Right renal cortex interstitium (tissue), 3 donors: ENCODE results near the gene ATP1A2. TPM values are rescaled to one million over a fixed set of nuclear protein-coding genes. Genes with fewer than 3 reads are reported as not detected.
"Not testable (repeated sequence)": the region's sequence is repeated elsewhere in the genome, so short reads cannot be mapped to it uniquely, and the experiment has no call there.

Experiments
- DNase-seq, 3 donors: peaks; one replicate each; pipeline ENCODE4 v3.0.0-alpha.2; 2013; ENCODE audit warnings: low read depth in 3 of 3, low spot score in 2 of 3
- polyA plus RNA-seq, 3 donors: library from polyadenylated mRNA; unstranded; fragments of 120-200 nt; gene quantifications; one replicate each; pipeline ENCODE4 v1.2.1, GENCODE V29; 2013; ENCODE audit not compliant: insufficient read length in 3 of 3

ATP1A2 gene
- polyA plus RNA-seq, 3 donors = 4.2 to 5.8 (median 4.6) TPM

GRCh38 chr1:160099716-160100375 lies 15.7 kb upstream of the ATP1A2 start:
- no peak for DNase-seq

- peak in 1 of 3 donors; percentile 69 for DNase-seq
These were observed 14.4 kb upstream of the ATP1A2 start for GRCh38 chr1:160101037-160101716.

- DNase-seq = no peak
These were observed 13.6 kb upstream of the ATP1A2 start for GRCh38 chr1:160101717-160102522.

- no peak for DNase-seq
These were observed 11.7 kb upstream of the ATP1A2 start for GRCh38 chr1:160103658-160104408.

GRCh38 chr1:160104486-160104885 lies 11.1 kb upstream of the ATP1A2 start:
- no peak for DNase-seq

GRCh38 chr1:160105155-160105554 lies 10.4 kb upstream of the ATP1A2 start:
- no peak for DNase-seq

- DNase-seq = no peak
These were observed 8.0 kb upstream of the ATP1A2 start for GRCh38 chr1:160107512-160107911.

- no peak for DNase-seq
These were observed 6.5 kb upstream of the ATP1A2 start for GRCh38 chr1:160108888-160109662.

GRCh38 chr1:160109686-160110085 lies 5.9 kb upstream of the ATP1A2 start:
- no peak for DNase-seq

- not testable (repeated sequence) for DNase-seq
These were observed 4.1 kb upstream of the ATP1A2 start for GRCh38 chr1:160111462-160111861.

GRCh38 chr1:160112357-160112756 lies 3.2 kb upstream of the ATP1A2 start:
- DNase-seq = no peak

- no peak for DNase-seq
These were observed 2.2 kb upstream of the ATP1A2 start for GRCh38 chr1:160113407-160113806.

- DNase-seq = no peak
These were observed 1.5 kb upstream of the ATP1A2 start for GRCh38 chr1:160114085-160114484.

GRCh38 chr1:160116283-160117147 lies 956 bp downstream of the ATP1A2 start:
- DNase-seq = no peak

GRCh38 chr1:160117300-160117699 lies 1.7 kb downstream of the ATP1A2 start:
- no peak for DNase-seq

- no peak for DNase-seq
These were observed 2.2 kb downstream of the ATP1A2 start for GRCh38 chr1:160117709-160118183.

GRCh38 chr1:160118928-160119327 lies 3.4 kb downstream of the ATP1A2 start:
- DNase-seq = no peak

GRCh38 chr1:160120797-160121196 lies 5.2 kb downstream of the ATP1A2 start:
- no peak for DNase-seq

GRCh38 chr1:160121388-160121787 lies 5.8 kb downstream of the ATP1A2 start:
- no peak for DNase-seq
